GM12865 (cell line): ENCODE measurements around the gene LRRK1.

Experiments used
- DNase-seq: peaks from one replicate; pipeline ENCODE4 v3.0.0; 2010; ENCODE audit warnings: low read depth
- H3K4me3 ChIP-seq: 2 replicates; pipeline ENCODE4 v1.5.1; 2011; ENCODE audit warnings: mild to moderate bottlenecking, low read depth, low read length, control low read depth
- TF ChIP-seq, protein P1 (sequence below): IDR thresholded peaks from 2 replicates; pipeline ENCODE4 v1.5.1; 2011; ENCODE audit warnings: low read length, control low read depth, low read depth, inconsistent platforms; ENCODE audit not compliant: insufficient read depth; ENCODE audit errors: missing control alignments

Gene LRRK1

GRCh38 chr15:101020451-101020850 is 101.3 kb downstream of the LRRK1 start:
- TF ChIP-seq, protein P1, sequence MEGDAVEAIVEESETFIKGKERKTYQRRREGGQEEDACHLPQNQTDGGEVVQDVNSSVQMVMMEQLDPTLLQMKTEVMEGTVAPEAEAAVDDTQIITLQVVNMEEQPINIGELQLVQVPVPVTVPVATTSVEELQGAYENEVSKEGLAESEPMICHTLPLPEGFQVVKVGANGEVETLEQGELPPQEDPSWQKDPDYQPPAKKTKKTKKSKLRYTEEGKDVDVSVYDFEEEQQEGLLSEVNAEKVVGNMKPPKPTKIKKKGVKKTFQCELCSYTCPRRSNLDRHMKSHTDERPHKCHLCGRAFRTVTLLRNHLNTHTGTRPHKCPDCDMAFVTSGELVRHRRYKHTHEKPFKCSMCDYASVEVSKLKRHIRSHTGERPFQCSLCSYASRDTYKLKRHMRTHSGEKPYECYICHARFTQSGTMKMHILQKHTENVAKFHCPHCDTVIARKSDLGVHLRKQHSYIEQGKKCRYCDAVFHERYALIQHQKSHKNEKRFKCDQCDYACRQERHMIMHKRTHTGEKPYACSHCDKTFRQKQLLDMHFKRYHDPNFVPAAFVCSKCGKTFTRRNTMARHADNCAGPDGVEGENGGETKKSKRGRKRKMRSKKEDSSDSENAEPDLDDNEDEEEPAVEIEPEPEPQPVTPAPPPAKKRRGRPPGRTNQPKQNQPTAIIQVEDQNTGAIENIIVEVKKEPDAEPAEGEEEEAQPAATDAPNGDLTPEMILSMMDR: no peak
- DNase-seq: no peak
- H3K4me3 ChIP-seq: no peak overlapping the region

DNA sequence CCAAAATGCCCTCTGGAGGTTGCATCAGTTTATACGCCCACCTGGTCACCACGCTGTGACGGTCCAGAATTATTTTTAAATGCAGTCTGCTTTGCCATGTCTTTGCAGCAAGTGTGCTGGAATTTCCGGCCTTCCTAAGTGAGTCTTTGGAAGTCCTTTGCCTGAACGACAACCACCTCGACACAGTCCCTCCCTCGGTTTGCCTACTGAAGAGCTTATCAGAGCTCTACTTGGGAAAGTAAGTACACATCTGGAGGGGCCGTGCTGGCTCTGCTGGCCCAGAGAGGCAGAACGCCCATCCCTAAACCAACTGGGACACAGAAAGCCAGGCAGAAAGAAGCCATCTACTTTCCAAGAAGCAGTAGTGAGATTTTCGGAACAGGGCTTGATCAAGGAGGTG is 101.8 kb downstream of the LRRK1 start:
- DNase-seq: no peak
- no peak overlapping the region for H3K4me3 ChIP-seq
- TF ChIP-seq, protein P1: no peak

GRCh38 chr15:101022306-101022705 is 103.1 kb downstream of the LRRK1 start:
- no peak for DNase-seq
- TF ChIP-seq, protein P1: no peak
- no peak overlapping the region for H3K4me3 ChIP-seq

- TF ChIP-seq, protein P1: no peak
- H3K4me3 ChIP-seq: no peak overlapping the region
- DNase-seq: no peak
Measured at GRCh38 chr15:101022876-101023275, 103.7 kb downstream of the LRRK1 start.

DNA sequence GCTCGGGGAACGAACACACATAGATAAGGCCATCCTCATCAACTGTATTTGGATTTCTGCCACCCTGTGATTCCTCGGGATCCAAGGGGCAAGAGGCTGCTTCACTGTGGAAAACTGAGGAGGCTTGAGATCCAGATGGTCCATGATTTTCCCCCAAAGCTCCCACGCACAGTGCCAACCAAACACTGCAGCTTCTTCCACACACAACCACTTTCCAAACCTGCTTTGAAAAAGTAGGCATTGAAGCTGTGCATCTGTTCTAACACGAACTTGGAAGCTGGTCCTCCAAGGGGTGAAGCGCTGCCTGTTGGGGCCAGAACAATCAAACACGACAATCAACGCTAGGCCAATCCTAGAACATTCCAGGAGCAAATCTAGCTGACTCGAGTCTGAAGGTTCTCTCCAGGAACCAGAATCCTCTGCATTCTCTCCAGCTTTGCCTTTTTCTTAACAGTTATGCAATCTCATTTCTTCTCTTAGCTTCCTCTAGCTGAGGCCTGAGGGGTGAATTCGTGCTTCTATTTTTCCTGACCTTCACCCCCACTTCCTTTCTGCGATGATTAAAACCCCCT is 104.4 kb downstream of the LRRK1 start:
- TF ChIP-seq, protein P1: no peak
- DNase-seq: no peak
- no peak overlapping the region for H3K4me3 ChIP-seq

GRCh38 chr15:101024073-101024695 is 105.0 kb downstream of the LRRK1 start:
- no peak overlapping the region for H3K4me3 ChIP-seq
- TF ChIP-seq, protein P1: no peak
- no peak for DNase-seq

- DNase-seq: no peak
- TF ChIP-seq, protein P1: no peak
- no peak overlapping the region for H3K4me3 ChIP-seq
Measured at GRCh38 chr15:101024706-101025500, 105.7 kb downstream of the LRRK1 start.
